Endothelial cell of umbilical vein (primary cell): ENCODE data around the gene TRAF3IP1. TPM values are rescaled to one million over a fixed set of nuclear protein-coding genes. Genes with fewer than 3 reads are reported as not detected.

Experiments used
- BruUV-seq: library from RNA; stranded (reverse); fragments of 400-500 nt; replicated peaks from 2 replicates; lab custom pipeline; 2021; lab: Mats Ljungman, UMichigan
- CTCF ChIA-PET: fragments of 300-600, 350-600 bp; sonication (Branson Sonifier 250); formaldehyde crosslinking; loops from one replicate; lab custom pipeline; 2021; ENCODE audit warnings: antibody characterized with exemption, inconsistent platforms; lab: Charles Lee
- POLR2A ChIA-PET: fragments of 300-600, 350-600 bp; sonication (Branson Sonifier 250); formaldehyde crosslinking; loops from one replicate; lab custom pipeline; 2021; ENCODE audit warnings: antibody characterized with exemption, inconsistent platforms; lab: Charles Lee
- DNase-seq: peaks from one replicate; pipeline ENCODE4 v3.0.0-alpha.2; 2011; ENCODE audit warnings: low read depth, low spot score
- FAIRE-seq: peaks from 2 replicates; lab custom pipeline; 2011; peaks lifted over from hg19 to GRCh38; lab: Jason Lieb, UNC
- H2AFZ ChIP-seq: 2 replicates; pipeline ENCODE4 v1.6.0; 2012; ENCODE audit warnings: low read depth, low read length, control low read depth, inconsistent platforms
- H3K27ac ChIP-seq: 2 replicates; pipeline ENCODE4 v1.5.1; 2011; ENCODE audit warnings: low read depth, mild to moderate bottlenecking, control low read depth, low read length, moderate library complexity; ENCODE audit not compliant: insufficient read depth
- H3K27me3 ChIP-seq, 2 experiments: 2 replicates each; pipeline versions ENCODE4 v1.6.0 to v1.6.1; 2011; ENCODE audit warnings: low read length in 2 of 2, mixed read lengths in 1 of 2; ENCODE audit not compliant: control insufficient read depth in 2 of 2, insufficient read depth in 2 of 2
- H3K36me3 ChIP-seq, 2 experiments: 2 replicates in 1 of 2; 3 replicates in 1 of 2; pipeline ENCODE4 v1.5.1; 2011; ENCODE audit warnings: low read length in 2 of 2, mild to moderate bottlenecking in 1 of 2, moderate library complexity in 1 of 2; ENCODE audit not compliant: control insufficient read depth in 2 of 2, insufficient read depth in 2 of 2; ENCODE audit errors: extremely low read depth in 1 of 2
- H3K4me1 ChIP-seq: 3 replicates; pipeline ENCODE4 v1.5.1; 2011; ENCODE audit warnings: mild to moderate bottlenecking, low read length; ENCODE audit not compliant: control insufficient read depth, insufficient read depth; ENCODE audit errors: extremely low read depth
- H3K4me2 ChIP-seq: 2 replicates; pipeline ENCODE4 v1.6.1; 2011; ENCODE audit warnings: low read length, control low read depth, mixed read lengths; ENCODE audit not compliant: insufficient read depth
- H3K4me3 ChIP-seq, 3 experiments: fragments of 200-600 bp in 1 of 3; sonication (generic), shearing (Covaris generic) in 1 of 3; replicated peaks in 1 of 3; 2 replicates each; pipeline ENCODE4 v1.5.1; 2011 to 2016; ENCODE audit warnings: control low read depth in 3 of 3, low read length in 3 of 3, mild to moderate bottlenecking in 2 of 3, inconsistent platforms in 1 of 3, low read depth in 1 of 3, moderate library complexity in 1 of 3; ENCODE audit not compliant: insufficient read depth in 1 of 3
- H3K79me2 ChIP-seq: 2 replicates; pipeline ENCODE4 v1.6.0; 2012; ENCODE audit warnings: low read length, inconsistent platforms; ENCODE audit not compliant: control insufficient read depth, insufficient read depth
- H3K9ac ChIP-seq: replicated peaks from 2 replicates; pipeline ENCODE3; 2011; ENCODE audit warnings: low read length, control low read depth; ENCODE audit not compliant: insufficient read depth; ENCODE audit errors: extremely low read depth
- H3K9me1 ChIP-seq: replicated peaks from 3 replicates; pipeline ENCODE4 v1.6.0; 2011; ENCODE audit warnings: mild to moderate bottlenecking, low read length; ENCODE audit not compliant: control insufficient read depth, insufficient read depth; ENCODE audit errors: extremely low read depth
- H3K9me3 ChIP-seq: replicated peaks from 2 replicates; pipeline ENCODE4 v1.5.1; 2012; ENCODE audit warnings: low read length, inconsistent platforms; ENCODE audit not compliant: control insufficient read depth, insufficient read depth
- H4K20me1 ChIP-seq: replicated peaks from 2 replicates; pipeline ENCODE3; 2011; ENCODE audit warnings: mild to moderate bottlenecking, low read length; ENCODE audit not compliant: control insufficient read depth, insufficient read depth; ENCODE audit errors: extremely low read depth
- EZH2 ChIP-seq: IDR thresholded peaks from 2 replicates; pipeline ENCODE4 v1.6.1; 2012; ENCODE audit warnings: borderline replicate concordance, low read depth, mild to moderate bottlenecking, moderate library complexity, low read length, inconsistent platforms; ENCODE audit not compliant: severe bottlenecking
- MYC ChIP-seq: IDR thresholded peaks from one replicate; pipeline ENCODE4 v1.6.1; 2011; ENCODE audit warnings: mild to moderate bottlenecking, low read depth, low read length
- POLR2A ChIP-seq: IDR thresholded peaks from 2 replicates; pipeline ENCODE4 v1.6.1; 2012; ENCODE audit warnings: low read depth, mild to moderate bottlenecking, control low read depth, low read length
- POLR2AphosphoS5 ChIP-seq: IDR thresholded peaks from 2 replicates; pipeline ENCODE4 v1.6.1; 2012; ENCODE audit warnings: low read depth, mild to moderate bottlenecking, control low read depth, low read length, moderate library complexity; ENCODE audit not compliant: insufficient read depth
- dilution Hi-C: fragments of 300-500 bp; cut with MboI; formaldehyde crosslinking; loops from one replicate; pipeline ENCODE4 v1.15.0; 2019; ENCODE audit warnings: low sequenced_read_pairs; ENCODE audit not compliant: extremely low pct_ligation_motif_present
- intact Hi-C: fragments of 100-400 bp; cut with micrococcal nuclease; formaldehyde crosslinking; loops from one replicate; pipeline ENCODE4 v1.10.0; 2022
- polyA plus RNA-seq, 4 experiments: library from polyadenylated mRNA; depleted of rRNA in 3 of 4; stranded (reverse) in 3 of 4; unstranded in 1 of 4; fragments of >200 nt; gene quantifications; 2 replicates each; pipeline versions ENCODE4 v1.2.1 to v1.2.3, GENCODE V29; 2011 to 2012; ENCODE audit warnings: missing spikeins in 1 of 4
- total RNA-seq: library from RNA; stranded (reverse); gene quantifications from 2 replicates; pipeline ENCODE4 v1.2.3, GENCODE V29; 2021
- TF ChIP-seq, protein P1 (sequence below), 2 donors: IDR thresholded peaks; 1 replicate in 1 of 2; 2 replicates in 1 of 2; pipeline ENCODE4 v1.5.1; 2011; ENCODE audit warnings: low read length in 2 of 2, mild to moderate bottlenecking in 2 of 2, moderate library complexity in 2 of 2, control low read depth in 1 of 2, inconsistent platforms in 1 of 2, low read depth in 1 of 2; ENCODE audit not compliant: insufficient read depth in 1 of 2; ENCODE audit errors: extremely low read depth in 1 of 2
- TF ChIP-seq, protein P2 (sequence below): IDR thresholded peaks from 2 replicates; pipeline ENCODE4 v1.6.1; 2011; ENCODE audit not compliant: insufficient read depth, insufficient read length

The TRAF3IP1 gene
- total and polyA plus RNA-seq, 2 donors (not counting 3 experiments of a cell fraction or from before 2014, with no cell fraction given): 3.4 to 15.9 TPM

DNA sequence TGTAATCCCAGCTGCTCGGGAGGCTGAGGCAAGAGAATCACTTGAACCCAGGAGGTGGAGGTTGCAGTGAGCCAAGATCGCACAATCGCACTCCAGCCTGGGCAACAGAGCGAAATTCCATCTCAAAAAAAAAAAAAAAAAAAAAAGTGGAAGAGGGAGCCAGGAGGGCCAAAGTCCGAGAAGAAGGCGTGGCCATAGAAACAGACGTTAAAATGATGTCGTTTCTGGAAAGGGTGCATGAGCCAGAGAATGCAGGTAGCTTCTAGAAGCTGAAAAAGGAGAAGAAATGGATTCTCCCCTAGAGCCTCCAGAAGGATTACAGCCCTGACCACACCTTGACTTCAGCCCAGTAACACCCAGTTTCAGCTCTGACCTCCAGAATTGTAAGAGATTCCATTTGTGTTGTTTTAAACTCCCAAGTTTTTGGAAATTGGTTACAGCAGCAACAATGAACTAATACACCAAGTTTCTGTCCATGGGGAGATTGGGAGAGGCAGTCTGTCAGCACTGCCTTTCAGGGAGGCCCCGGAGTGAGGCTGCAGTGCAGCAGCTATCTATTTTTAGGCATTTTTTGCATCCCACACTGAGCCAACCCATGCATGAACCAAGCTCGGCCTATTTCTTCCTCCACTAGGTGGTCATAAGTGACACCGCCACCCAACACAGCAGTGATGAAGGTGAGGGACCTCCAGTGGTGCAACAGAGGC lies 14.2 kb upstream of the TRAF3IP1 start:
- FAIRE-seq (no peak), DNase-seq (no peak)
- no peaks in the 10 kb centered on the region for H3K36me3 ChIP-seq
- H3K9me3 ChIP-seq: no peaks in the 10 kb centered on the region
- ChIA-PET CTCF (interaction anchor here (1.4 to 2.1 kb wide), 2 partner anchors 33 to 43 kb away, joined by 5 to 9 read pairs; no protein-coding TSS in a partner anchor), POLR2A (no interaction called here)
- no peaks in the 10 kb centered on the region for H3K79me2 ChIP-seq
- H2AFZ ChIP-seq: no peak overlapping the region
- intact Hi-C loops (loop anchor here (1.0 kb wide), 1 partner anchor 50 kb away; no protein-coding TSS in a partner anchor), dilution Hi-C loops (no loop called here)
- no peak overlapping the region for H3K9ac ChIP-seq
- no peaks in the 10 kb centered on the region for H4K20me1 ChIP-seq
- TF ChIP-seq MYC (no peak), POLR2AphosphoS5 (no peak), POLR2A (no peak), EZH2 (no peak)
- TF ChIP-seq, protein P1, sequence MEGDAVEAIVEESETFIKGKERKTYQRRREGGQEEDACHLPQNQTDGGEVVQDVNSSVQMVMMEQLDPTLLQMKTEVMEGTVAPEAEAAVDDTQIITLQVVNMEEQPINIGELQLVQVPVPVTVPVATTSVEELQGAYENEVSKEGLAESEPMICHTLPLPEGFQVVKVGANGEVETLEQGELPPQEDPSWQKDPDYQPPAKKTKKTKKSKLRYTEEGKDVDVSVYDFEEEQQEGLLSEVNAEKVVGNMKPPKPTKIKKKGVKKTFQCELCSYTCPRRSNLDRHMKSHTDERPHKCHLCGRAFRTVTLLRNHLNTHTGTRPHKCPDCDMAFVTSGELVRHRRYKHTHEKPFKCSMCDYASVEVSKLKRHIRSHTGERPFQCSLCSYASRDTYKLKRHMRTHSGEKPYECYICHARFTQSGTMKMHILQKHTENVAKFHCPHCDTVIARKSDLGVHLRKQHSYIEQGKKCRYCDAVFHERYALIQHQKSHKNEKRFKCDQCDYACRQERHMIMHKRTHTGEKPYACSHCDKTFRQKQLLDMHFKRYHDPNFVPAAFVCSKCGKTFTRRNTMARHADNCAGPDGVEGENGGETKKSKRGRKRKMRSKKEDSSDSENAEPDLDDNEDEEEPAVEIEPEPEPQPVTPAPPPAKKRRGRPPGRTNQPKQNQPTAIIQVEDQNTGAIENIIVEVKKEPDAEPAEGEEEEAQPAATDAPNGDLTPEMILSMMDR (IDR thresholded peaks at IDR 0.05; ENCODE audit: extremely low read depth in 1 of 2, insufficient read depth in 1 of 2, low read depth in 1 of 2, low read length in 2 of 2): no peak
- TF ChIP-seq, protein P2, sequence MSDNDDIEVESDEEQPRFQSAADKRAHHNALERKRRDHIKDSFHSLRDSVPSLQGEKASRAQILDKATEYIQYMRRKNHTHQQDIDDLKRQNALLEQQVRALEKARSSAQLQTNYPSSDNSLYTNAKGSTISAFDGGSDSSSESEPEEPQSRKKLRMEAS: no peak
- no peak overlapping the region for H3K27ac ChIP-seq
- H3K4me1 ChIP-seq: no peaks in the 10 kb centered on the region
- no peaks in the 10 kb centered on the region for H3K9me1 ChIP-seq
- H3K4me2 ChIP-seq: no peak overlapping the region
- no peak overlapping the region for H3K4me3 ChIP-seq
- no TSS peak for BruUV-seq
- peaks cover 0 to 1% of the 10 kb centered on the region in 2 experiments for H3K27me3 ChIP-seq
